Fibroblast of mammary gland (primary cell): ENCODE measurements around the gene TMEM273.

Source experiments
- DNase-seq: peaks from one replicate; pipeline ENCODE4 v3.0.0-alpha.2; 2010; ENCODE audit warnings: low read depth
- H3K4me3 ChIP-seq: 2 replicates; pipeline ENCODE4 v1.5.1; 2011; ENCODE audit warnings: low read depth, mild to moderate bottlenecking, low read length, moderate library complexity; ENCODE audit not compliant: control insufficient read depth
- TF ChIP-seq, protein P1 (sequence below): conservative IDR thresholded peaks from 2 replicates; pipeline ENCODE4 v1.5.1; 2011; ENCODE audit warnings: low read depth, low read length, inconsistent platforms; ENCODE audit not compliant: control insufficient read depth, insufficient read depth

TMEM273 gene

DNA sequence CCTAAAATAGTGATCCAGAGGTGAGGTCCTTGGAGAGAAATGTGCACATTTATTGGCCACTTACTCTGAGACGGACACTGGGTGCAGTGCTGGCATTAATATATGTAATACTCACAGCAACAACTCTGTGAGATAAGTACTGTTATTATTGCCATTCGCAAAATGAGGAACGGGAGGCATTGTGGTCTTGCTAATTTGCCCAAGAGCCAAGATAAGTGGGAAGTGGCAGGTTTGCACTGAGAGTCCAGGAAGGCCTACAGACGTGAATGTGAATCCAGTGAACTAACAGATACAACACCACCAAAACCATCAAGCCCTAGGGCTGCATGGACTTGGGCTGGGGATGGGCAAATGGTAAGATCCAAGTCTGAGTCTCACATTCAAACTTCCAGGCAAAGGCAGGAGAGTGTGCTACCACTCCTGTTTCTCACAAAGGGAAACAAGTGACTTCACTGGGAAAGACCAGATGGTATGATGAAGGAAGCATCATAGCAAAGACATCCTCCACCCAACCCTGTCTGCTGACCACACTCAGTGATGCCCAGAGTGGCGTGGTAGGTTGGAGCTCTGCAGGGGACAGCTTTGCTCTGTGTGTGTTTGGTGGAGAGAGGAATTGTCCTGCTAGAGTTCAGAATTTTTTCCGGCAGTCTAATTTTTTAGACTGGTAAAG is 19.2 kb downstream of the TMEM273 start:
- DNase-seq: peak; percentile 37
- no peak overlapping the region for H3K4me3 ChIP-seq
- TF ChIP-seq, protein P1, sequence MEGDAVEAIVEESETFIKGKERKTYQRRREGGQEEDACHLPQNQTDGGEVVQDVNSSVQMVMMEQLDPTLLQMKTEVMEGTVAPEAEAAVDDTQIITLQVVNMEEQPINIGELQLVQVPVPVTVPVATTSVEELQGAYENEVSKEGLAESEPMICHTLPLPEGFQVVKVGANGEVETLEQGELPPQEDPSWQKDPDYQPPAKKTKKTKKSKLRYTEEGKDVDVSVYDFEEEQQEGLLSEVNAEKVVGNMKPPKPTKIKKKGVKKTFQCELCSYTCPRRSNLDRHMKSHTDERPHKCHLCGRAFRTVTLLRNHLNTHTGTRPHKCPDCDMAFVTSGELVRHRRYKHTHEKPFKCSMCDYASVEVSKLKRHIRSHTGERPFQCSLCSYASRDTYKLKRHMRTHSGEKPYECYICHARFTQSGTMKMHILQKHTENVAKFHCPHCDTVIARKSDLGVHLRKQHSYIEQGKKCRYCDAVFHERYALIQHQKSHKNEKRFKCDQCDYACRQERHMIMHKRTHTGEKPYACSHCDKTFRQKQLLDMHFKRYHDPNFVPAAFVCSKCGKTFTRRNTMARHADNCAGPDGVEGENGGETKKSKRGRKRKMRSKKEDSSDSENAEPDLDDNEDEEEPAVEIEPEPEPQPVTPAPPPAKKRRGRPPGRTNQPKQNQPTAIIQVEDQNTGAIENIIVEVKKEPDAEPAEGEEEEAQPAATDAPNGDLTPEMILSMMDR: no peak

DNA sequence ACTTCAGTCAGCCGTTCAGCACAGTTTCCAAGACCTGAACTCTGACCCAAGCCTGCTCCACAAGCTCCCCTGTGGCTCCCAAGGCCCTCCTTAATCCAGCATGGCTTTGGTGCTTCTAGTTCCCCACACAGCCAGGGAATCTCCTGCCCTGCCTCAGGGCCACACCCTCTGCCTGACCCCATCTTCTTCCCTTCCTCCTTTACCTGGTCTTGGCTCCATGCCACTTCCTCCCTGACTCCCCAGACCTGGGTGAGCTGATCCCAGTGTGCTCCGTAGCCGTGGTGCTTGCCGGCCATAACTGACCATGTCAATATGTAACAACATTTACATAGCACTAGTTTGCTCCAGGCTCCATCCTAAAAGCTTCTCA is 20.0 kb downstream of the TMEM273 start:
- no peak for DNase-seq
- TF ChIP-seq, protein P1: no peak
- no peak overlapping the region for H3K4me3 ChIP-seq

DNA sequence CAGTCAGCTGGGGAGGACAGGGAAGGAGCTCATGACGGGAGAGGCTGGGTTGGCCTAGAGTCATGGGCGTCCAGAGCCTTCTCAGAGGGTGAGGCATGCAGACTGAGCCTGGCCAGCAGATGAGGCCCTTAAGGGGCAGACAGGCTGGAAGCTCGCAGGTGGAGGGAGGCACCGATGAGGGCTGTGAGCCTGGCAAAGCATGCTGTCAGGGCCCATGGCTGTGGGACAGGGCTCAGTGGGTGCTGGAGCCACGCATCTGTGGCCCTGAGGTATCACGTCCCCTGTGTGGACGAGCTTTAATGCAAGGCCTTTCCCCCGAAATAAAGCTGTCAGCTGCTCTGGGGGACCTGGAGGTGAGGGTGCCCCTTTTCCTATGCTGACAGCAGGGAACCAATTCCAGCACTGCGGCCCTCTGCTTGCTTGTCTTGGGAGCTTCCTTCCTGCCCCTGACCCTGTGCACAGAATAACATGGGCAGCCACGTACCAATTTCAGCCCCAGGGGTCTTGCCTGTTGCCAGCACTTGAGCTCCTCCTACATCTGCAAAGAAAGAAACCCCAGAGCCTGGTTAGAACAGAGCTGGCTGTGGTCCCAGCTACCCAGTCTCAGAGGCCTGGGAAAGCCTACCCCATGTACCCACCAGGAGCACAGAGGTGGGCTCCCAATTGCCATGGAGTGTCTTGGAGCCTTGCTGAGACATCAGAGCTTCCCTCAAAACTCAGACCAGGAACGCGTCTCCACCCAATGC is 20.6 kb downstream of the TMEM273 start:
- no peak overlapping the region for H3K4me3 ChIP-seq
- DNase-seq: no peak
- TF ChIP-seq, protein P1: no peak

DNA sequence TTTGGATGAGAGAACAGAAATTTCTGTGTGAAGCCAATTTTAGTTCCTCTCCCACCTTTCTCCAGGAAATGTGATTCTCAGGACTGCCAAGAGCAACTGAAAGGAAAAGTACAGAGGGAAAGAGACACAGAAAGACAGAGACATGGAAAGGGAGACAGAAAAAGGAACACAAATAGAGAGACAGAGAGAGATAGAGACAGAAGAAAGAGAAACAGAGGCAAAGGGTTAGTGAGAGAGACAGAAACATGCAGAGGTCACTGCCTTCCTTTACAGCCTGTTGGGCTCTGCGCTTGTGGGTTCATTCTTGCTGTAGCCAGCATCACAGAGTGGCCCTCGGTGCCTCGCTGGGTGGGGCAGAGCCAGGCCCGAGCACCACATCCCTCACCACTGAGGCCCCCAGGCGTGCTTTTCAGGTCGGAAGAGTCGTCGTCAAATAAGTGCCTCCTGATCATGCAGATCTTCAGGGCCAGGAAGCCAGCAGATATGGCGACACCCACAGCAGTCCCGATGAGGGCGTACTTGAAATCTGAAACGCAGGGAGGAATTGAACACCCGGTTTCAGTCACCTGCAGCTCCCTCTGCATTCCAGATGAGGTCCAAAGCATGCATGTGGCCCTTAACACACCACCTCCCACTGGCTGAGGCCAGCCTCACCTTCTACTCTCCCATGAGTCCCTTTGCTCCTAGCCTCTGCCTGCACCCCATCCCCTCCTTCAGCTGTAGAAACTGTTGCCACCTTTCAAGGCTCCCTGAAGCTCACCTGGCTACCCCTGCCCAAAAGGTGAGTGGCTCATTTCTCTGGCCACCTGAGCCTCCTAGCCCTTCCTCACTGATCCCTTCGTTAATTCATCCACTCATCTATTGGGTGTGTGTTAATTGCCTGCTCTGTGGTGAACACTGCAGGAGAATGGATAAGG is 21.4 kb downstream of the TMEM273 start:
- TF ChIP-seq, protein P1: no peak
- H3K4me3 ChIP-seq: no peak overlapping the region
- DNase-seq: no peak

DNA sequence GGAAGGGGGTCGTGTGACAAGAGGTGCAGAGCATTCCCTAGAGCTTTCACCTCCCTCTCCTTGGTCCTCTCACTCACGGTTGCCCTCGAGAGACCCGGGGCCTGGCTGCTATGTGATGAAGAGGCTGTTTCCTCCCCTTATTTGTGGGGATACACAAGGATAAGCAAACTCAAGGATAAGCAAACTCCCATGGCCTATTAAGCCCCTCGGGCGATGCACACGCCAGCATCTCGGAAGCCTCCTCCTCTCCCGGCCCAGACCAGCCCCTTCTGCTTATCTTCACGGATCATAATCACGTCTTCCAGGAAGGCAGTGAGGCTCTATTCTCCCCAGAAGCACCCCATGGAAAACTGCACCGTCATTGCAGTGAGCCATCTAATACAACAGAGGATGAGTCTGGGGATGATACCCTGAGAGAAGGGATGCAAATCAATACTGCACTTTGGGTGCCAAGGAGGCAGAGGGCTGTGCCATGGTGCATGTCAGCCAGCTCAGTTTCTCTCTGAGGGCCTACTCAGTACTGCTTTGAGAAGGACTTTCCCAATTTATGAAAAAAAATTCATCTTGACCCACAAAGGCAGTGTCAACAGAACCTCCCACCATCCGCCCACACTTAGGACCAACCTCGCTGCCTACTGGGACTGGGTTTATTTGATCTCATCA is 22.2 kb downstream of the TMEM273 start:
- no peak for DNase-seq
- no peak overlapping the region for H3K4me3 ChIP-seq
- TF ChIP-seq, protein P1: no peak

DNA sequence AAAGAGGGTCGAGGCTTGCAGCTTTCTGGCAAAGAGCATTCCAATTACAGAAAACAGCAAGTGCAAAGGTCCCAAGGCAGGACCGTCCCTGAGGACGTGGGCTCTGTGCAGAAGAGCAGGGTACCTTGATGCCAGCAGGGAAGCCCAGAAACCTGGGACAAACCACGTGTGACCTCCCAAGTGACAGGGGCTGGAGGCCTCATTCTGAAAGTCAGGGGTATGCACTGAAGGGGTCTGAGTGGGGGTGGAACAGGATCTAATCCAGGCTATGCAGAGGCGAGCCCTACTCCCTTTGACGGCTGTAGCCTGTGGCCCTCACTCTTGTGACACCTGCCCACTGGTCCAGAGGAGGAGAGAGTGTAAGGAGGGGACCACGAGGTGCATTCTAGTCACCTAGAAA is 22.9 kb downstream of the TMEM273 start:
- DNase-seq: no peak
- TF ChIP-seq, protein P1: no peak
- H3K4me3 ChIP-seq: no peak overlapping the region
